Metanephros (tissue), 1 donor: Measurements from ENCODE around the gene ACTL8. TPM values are rescaled to one million over a fixed set of nuclear protein-coding genes. Genes with fewer than 3 reads are reported as not detected.

Source experiments
- total RNA-seq: library from RNA; depleted of rRNA; stranded (reverse); fragments of >200 nt; gene quantifications from one replicate; pipeline ENCODE4 v1.2.3, GENCODE V29; 2014

ACTL8 gene
- not detected for total RNA-seq

GRCh38 chr1:17755120-17755519 lies at the start of gene ACTL8:
ACTL8 (plus strand) TSS chr1:17755333; CDS start chr1:17823009, 67,676 bp downstream.

Other genes with a start within 250 kb of the ACTL8 start
- gene ARHGEF10L, start 215.6 kb upstream of the ACTL8 start, total RNA-seq = 61.2 TPM